CD4-positive, alpha-beta T cell treated with Interleukin-12 subunit alpha and Interleukin-12 subunit beta, for 1 hour (primary cell): ENCODE results near the gene MYO18B.

Experiments used
- DNase-seq: peaks from one replicate; pipeline ENCODE4 v3.0.0-alpha.2; 2020

Gene MYO18B

GRCh38 chr22:26002456-26002855 is 260.5 kb downstream of the MYO18B start:
- DNase-seq: no peak

DNA sequence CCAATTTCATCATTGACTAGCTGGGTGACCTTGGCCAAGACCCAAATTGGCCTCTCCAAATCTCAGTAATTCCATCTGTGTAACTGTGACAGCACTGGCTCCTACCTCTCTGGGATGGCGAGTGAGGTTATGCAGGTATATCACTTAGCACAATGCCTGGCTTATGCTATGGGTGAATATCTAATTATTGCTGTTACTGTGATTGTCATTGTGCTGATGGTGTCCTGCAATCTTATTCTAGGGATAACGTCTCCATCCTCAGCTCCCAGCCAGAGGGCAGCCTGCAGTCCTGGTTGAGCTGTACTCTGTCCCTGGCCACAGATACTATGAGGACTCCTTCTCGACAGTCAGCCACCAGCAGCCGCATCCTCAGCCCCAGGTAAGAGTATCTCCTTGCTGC is 262.5 kb downstream of the MYO18B start:
- DNase-seq: no peak

DNA sequence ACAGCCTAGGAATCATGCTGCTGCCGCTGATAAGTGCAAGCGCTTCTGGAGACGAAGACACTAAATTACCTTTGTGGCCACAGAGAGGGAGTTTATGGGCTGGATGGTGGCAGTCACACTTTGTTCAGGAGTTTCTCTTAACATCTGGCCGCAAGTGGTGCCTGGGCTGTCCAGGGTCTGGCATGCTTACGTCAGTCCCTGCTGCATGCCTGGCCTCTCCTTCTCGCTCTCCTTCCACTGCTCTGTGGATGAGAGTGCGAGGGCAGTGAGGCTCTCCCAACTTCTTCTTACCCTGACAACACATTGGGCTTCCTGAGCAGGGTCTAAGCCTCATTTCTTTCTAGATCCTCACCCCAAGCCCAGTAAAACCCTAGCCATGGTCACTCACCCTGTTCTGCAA is 266.6 kb downstream of the MYO18B start:
- DNase-seq: no peak

DNA sequence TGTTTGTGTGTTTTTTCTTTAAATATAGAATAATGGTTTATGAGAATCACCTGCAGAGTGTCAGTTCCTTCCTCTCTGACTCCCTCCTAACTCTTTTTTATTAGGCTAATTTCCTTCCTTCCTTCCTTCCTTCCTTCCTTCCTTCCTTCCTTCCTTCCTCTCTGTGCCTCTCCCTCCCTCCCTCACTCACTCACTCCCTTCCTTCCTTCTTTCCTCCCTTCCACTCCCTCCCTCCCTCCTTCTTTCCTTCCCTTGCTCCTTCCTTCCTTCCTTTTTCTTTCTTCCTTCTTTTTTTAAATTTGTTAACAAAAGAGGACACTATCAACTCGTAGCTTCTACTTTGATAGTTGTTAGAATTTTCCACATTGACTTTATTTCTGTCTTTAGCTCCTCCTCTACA is 274.9 kb downstream of the MYO18B start:
- no peak for DNase-seq

DNA sequence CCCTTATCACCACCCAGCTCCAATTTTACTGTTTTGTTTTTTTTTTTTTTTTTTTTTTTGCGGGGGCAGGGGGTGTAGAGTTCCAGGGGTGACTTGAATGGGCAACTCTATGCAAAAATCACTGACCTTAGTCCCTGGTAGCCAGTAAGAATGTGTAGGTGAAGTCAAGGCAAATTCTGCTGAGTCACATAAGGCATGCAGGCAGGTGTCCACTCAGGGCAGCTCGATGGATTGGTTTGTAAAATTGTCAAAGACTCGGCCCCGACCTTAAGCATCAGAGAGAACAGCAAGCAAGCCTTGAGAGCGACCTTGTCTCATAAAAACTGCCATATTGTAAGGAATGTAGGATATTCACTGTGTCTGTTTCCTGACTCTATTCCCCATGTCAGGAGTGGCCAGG is 275.9 kb downstream of the MYO18B start:
- DNase-seq: no peak

DNA sequence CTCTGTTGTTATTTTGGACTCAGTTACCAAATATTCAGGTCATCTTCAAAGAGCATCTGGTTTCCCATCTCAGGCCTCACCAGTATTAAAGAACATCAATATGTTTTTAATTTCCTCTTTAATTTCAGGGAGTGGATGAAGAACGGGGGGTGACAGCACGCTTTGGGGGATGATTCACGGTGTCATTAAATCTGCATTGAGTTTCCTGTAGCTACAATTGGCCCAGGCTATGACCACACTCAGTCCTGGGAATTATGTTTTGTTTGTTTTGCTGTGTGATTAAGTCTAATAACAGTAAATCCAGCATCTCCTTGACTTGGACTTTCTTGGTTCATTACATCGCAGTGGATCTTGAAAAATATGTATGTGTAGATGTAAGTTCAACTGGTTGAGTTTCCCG is 277.6 kb downstream of the MYO18B start:
- DNase-seq: no peak

DNA sequence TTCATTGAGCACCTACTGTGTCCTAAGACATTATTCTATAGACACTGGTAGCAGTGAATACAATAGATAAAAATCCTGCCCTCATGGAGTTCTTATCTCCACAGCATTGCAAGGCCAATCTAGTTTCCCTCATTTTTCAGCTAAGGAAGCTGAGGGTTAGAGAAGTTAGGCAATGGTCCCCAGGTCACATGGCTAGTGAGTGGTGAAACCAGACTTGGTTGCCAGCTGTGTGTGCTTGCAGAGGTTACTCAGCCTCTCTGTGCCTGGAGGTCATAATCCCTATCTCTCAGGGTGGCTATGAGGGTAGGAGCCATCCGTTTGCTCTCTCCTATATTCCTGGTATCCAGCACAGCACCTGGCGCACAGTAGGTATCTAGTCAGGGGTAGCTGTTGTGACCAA is 279.5 kb downstream of the MYO18B start:
- DNase-seq: no peak

DNA sequence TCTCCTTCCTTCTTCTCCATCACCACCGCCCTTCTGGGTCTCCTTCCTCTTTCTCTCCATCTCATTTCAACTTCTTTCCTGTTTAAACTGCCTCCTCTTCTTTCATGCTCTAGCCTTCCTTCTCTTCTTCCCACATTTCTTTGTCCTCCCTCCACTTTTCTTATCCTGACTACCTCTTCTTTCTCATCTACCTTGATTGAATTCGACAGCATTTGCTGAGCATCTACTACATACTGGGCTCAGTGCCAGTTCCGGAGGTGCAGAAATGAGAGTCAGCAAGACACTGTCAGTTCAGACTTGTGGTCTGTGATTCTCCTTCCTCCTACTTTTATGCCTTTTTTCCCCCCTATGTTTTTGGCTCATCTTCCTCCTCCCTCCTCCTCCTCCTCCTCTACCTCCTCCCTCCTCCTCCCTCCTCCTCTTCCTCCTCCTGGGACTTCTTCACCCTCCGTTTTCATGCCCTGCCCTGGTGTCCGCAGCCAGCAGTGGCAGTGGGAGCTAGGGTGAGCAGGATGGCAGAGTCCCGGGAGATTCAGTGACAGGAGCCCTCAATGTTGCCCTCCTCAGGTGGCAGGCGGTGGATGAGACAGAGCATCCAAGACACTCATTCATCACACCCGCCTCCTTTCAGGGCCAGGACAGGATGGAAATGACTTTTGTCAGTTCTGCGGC is 281.3 kb downstream of the MYO18B start:
- DNase-seq: no peak

DNA sequence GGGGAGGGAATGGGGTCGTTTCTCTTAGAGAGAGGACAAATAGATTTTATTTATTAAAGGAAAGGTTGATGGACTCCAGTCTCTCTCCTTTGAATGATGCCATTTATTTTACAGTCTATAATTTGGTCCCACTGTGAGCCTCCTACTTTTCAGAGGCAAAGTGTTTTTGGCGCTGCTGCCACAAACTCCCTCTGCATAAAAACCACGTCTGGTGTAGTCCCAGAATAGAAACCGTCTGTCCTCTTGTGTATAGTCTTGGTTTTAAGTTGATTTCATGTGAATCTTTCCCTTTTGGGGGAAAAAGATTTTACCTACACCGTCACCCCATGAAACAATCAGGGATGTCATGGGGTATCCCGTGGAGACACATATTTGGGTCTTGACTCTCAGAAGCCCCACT is 283.6 kb downstream of the MYO18B start:
- no peak for DNase-seq

- no peak for DNase-seq
Measured at GRCh38 chr22:26027341-26027740, 285.4 kb downstream of the MYO18B start.

GRCh38 chr22:26031641-26032040 is 289.7 kb downstream of the MYO18B start:
- no peak for DNase-seq

DNA sequence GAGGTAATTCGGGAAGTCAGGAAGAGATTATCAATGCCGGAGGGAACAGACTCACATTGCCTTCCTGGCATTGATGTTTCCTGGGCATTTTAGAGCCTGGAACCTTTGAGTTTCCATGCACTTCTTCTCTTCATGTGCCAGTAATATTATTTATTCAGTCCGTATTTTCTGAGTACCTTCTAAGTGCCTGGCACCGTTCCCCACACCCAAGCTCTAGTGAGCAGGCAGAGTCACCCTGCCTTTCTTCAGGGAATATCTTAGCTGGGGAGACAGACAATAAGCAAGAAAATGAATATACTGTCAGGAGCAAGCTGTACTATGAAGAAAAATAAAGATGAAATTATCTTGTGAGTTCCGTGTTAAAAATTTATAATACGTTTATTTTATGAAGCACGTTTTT is 291.1 kb downstream of the MYO18B start:
- DNase-seq: no peak

DNA sequence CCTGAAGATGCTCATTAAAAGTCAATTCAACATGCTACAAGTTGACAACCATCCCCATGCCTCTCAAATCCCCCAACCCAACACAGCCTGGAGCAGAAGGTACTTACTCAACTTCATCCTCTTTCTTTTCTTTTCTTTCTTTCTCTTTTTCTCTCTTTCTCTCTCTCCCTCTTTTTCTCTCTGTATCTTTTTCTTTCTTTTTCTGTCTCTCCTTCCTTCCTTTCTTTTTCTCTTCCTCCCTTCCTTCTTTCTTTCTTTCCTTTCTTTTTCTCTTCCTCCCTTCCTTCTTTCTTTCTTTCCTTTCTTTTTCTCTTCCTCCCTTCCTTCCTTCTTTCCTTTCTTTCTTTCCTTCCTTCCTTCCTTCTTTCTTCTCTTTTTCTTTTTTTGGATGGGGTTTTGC is 291.6 kb downstream of the MYO18B start:
- no peak for DNase-seq

- DNase-seq: no peak
Measured at GRCh38 chr22:26035523-26035922, 293.5 kb downstream of the MYO18B start.

- no peak for DNase-seq
Measured at GRCh38 chr22:26038365-26038764, 296.4 kb downstream of the MYO18B start.

GRCh38 chr22:26041931-26042330 is 299.9 kb downstream of the MYO18B start:
- no peak for DNase-seq

GRCh38 chr22:26043031-26043430 is 301.0 kb downstream of the MYO18B start:
- no peak for DNase-seq

DNA sequence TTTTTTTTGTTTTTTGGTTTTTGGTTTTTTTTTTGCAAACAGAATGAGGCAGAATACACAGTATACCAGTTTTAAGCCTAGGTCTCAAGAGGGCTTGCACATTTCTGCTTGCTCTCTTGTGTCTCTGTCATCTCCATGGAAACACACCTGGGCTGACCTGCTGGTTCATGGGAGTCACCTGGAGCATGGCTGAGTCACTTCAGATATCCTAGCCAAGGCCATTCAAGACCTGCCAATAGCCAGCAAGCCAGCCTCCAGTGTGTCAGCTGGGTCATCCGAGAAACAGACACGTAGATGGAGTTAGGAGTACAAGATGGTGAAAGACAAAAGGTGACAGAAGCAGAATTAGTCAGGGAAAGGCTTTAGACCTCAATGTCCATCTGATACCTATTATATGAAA is 303.1 kb downstream of the MYO18B start:
- DNase-seq: no peak

DNA sequence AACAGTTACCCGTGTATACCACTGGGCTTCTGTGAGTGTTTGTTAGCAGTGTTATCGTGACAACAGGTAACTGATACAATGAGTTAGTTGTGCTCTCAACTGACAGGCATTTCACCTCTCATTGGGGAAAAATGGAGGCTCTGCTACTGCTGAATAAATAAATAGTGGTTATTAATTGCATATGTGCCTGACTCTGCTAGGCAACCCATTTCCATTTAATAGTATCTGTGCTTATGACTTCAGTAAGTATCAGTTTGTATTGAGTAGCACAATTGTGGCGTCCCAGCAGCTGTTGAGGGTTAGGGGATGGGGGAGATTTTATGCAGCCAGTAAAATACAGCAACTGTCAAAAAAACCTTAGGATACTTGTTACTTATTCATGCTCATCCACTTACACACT is 303.9 kb downstream of the MYO18B start:
- no peak for DNase-seq

DNA sequence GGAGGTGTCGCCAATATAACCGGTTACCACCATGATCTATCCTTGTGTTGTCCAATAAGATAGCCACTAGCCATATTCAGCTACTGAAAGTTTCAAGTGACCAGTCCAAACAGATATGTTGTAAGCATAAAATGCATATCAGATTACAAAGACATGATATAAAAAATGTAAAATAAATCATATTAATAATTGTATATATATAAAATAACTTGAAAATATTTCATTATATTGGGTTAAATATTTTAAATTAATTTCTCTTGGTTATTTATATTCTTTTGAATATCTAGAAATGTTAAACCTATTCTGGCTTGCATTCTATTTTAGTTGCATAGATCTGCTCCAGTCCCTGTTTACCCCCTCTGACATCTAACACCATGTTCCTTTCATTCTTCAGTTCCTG is 305.5 kb downstream of the MYO18B start:
- DNase-seq: no peak

DNA sequence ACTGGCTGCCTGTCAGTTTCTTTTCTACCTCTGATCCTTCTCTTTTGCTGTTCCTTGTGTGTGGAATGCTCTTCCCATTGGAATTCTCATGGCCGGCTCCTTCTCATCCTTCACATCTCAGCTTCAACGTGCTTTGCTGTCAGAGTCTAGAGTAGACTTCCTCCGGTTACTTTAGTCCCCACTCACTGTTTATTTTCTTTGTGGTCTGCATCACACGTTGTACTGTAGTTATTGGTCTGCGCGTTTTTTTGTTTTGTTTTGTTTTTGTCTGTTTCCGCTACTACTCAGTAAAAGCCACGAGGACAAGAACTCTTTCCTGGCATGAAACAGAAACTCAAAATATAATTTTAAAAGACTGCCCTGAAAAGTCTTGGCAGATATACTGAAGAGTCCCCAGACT is 305.9 kb downstream of the MYO18B start:
- no peak for DNase-seq

- no peak for DNase-seq
Measured at GRCh38 chr22:26050079-26050478, 308.1 kb downstream of the MYO18B start.

- DNase-seq: no peak
Measured at GRCh38 chr22:26053737-26054316, 311.8 kb downstream of the MYO18B start.

GRCh38 chr22:26054841-26055605 is 313.0 kb downstream of the MYO18B start:
- DNase-seq: no peak
